GM19193 (cell line): ENCODE data around the gene ELP2.

Experiments used
- POLR2A ChIP-seq: IDR thresholded peaks from 4 replicates; pipeline ENCODE4 v1.6.1; 2011; ENCODE audit not compliant: insufficient read depth, insufficient read length; ENCODE audit errors: extremely low read depth

ELP2 gene

GRCh38 chr18:36129300-36130038 is at the start of gene ELP2, which contains the start of gene SLC39A6:
TSS of gene ELP2 (plus strand) at chr18:36129899. CDS start at chr18:36129934, 35 bp downstream.
TSS of gene SLC39A6 (minus strand) at chr18:36129340. CDS start at chr18:36127007, 2,333 bp downstream.
- peak; percentile 91 for TF ChIP-seq POLR2A

DNA sequence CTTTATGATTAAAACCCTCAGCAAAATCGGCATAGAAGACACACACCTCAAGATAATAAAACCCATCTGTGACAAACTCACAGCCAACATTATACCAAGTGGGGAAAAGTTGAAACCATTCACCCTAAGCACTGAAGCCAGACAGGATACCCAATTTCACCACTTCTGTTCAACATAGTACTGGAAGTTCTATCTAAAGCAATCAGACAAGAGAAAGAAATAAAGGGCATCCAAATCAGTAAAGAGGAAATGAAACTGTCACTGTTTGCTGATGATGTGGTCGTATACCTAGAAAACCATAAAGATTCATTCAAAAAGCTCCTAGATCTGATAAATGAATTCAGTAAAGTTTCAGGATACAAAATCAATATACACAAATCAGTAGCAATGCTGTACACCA is 46.0 kb upstream of the ELP2 start:
- TF ChIP-seq POLR2A: no peak

DNA sequence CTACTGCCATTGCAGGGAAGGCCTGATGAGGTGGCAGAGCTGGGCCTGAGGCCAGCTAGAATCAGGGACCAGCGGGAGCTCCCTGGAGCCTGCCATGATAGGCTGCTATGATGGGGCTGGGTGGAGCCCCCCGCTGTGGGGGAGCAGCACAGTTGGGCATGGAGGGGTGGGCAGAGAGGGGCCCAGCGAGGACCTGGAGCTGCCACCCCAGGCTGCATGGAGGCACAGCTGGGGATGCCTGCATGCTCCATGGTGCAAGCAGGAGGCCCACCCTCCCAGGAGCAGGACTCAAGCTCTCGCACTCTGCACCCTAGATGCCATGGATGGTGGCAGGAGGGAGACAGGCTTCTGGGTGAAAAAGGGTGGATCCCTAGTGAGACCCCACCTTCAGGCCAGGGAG is 44.5 kb upstream of the ELP2 start:
- no peak for TF ChIP-seq POLR2A

DNA sequence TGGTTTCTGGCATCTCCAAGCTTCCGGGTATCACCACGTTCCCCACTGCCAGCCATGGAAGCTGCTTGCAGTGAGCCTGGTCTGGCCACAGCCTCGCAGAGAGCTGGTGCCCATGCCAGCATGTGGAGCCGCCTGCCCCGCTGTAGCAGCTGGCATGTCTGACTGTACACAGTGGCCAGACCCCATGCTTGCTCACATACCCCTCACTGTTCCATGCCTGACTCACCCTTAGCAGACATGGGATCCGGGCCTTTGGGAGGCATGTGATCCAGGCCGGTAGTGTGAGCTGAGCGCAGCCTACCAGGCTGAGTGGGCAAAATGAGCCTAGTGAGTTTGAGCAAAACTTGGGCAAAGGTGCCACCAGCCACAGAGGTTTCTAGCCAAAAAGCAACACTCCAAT is 43.5 kb upstream of the ELP2 start:
- TF ChIP-seq POLR2A: no peak

DNA sequence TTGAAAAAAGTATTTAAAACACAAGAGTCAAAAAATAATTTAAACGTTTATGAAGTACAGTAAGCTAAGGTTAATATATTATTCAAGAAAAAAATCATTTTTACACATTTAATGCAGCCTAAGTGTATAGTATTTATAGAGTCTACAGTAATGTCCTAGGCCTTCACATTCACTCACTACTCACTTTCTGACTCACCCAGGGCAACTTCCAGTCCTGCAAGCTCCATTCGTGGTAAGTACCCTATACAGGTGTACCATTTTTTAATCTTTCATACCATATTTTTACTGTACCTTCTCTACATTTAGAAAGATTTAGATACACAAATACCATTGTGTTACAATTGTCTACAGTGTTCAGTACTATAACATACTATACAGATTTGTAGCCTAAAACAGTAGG is 41.4 kb upstream of the ELP2 start:
- no peak for TF ChIP-seq POLR2A

GRCh38 chr18:36089001-36089400 is 40.7 kb upstream of the ELP2 start:
- TF ChIP-seq POLR2A: no peak

GRCh38 chr18:36094431-36094830 is 35.3 kb upstream of the ELP2 start:
- TF ChIP-seq POLR2A: no peak

GRCh38 chr18:36095936-36096519 is 33.7 kb upstream of the ELP2 start:
- no peak for TF ChIP-seq POLR2A

DNA sequence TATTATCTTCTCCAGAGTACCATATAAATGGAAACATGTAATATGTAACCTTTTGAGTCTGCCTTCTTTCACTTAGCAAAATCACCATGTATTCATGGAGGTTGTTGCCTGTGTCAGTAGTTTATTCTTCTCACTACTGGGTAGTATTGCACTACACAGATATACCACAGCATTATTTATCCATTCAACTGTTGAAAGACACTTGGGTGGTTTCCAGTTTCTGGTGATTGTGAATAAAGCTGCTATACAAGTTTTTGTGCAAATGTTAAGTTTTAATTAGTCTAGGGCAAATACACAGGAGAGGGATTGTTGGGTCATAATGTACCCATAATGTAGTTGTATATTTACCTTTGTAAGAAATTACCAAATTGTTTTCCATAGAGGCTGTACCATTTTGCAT is 32.7 kb upstream of the ELP2 start:
- no peak for TF ChIP-seq POLR2A

- no peak for TF ChIP-seq POLR2A
Measured at GRCh38 chr18:36099311-36099710, 30.4 kb upstream of the ELP2 start.

DNA sequence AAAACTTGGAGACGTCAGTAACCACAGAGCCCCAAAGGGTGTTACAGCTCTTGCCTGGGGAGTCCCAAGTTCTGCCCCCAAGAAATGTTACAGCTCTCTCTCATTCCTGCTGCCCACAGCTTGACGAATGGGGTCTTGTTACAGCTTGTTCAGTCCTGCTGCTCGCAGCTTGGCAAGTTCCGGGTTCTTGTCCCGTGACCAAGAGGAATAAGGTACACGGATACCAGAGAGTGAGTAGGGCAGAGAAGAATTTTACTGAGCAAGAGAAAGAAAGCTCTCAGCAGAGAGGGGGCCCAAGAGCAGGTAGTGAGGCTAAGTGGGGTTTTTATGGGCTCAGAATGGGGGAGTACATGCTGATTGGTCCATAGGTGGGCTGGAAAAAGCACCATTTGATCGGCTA is 27.8 kb upstream of the ELP2 start:
- TF ChIP-seq POLR2A: no peak

DNA sequence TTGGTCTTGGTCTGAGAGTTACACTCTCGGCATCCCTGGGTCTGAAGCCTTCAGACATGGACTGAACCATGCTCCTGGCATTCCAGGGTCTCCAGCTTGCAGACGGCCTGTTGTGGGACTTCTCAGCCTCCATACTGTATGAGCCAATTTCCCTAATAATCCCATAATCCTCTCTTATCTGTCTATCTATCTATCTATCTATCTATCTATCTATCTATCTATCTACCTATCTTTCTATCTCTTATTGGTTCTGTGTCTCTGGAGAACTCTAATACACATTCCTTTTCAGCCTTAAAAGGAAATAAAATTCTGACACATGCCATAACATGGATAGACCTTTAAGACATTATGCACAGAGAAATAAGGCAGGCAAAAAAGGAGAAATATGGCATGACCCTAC is 24.9 kb upstream of the ELP2 start:
- no peak for TF ChIP-seq POLR2A

DNA sequence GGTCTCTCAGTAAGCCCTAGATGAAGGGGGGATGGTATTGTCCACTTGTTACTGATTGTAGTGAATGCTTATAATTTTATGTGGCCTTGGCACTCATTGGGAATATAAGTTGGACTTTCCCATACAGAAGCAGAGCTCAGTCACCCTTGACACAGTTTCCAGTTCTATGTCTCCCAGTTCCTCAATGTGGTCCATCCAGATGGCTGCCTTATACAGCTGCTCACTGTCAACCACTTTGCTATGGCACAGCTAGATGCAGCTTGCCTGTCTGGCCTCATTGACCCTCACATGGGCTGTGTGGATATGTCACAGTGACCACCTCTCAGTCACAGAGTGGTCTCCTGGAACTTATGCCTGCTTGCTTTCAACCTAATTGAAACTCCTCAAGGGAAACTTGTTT is 22.2 kb upstream of the ELP2 start:
- TF ChIP-seq POLR2A: no peak

GRCh38 chr18:36108196-36108595 is 21.5 kb upstream of the ELP2 start:
- no peak for TF ChIP-seq POLR2A

- TF ChIP-seq POLR2A: no peak
Measured at GRCh38 chr18:36108601-36109000, 21.1 kb upstream of the ELP2 start.

- TF ChIP-seq POLR2A: no peak
Measured at GRCh38 chr18:36109737-36110136, 20.0 kb upstream of the ELP2 start.
